HL-60 (cell line): ENCODE measurements around the gene GRAMD4.

Experiments used
- DNase-seq, 2 experiments: peaks; one replicate each; pipeline ENCODE4 v3.0.0-alpha.2; 2010 to 2020; ENCODE audit warnings: low read depth in 1 of 2, low spot score in 1 of 2
- H3K27ac ChIP-seq: fragments of 250-450 bp; sonication (Bioruptor Pico); replicated peaks from 2 replicates; pipeline ENCODE4 v1.5.1; 2020; ENCODE audit warnings: mild to moderate bottlenecking, moderate library complexity
- H3K27me3 ChIP-seq: fragments of 250-450 bp; sonication (Bioruptor Pico); 2 replicates; pipeline ENCODE4 v1.5.1; 2021; ENCODE audit warnings: mild to moderate bottlenecking, moderate library complexity; ENCODE audit not compliant: insufficient read depth, poor library complexity, severe bottlenecking
- H3K4me3 ChIP-seq: replicated peaks from 2 replicates; pipeline ENCODE4 v1.5.1; 2011; ENCODE audit warnings: mild to moderate bottlenecking, control low read depth, low read length; ENCODE audit not compliant: insufficient read depth
- CTCF ChIP-seq: IDR thresholded peaks from one replicate; pipeline ENCODE4 v1.5.1; 2011; ENCODE audit warnings: low read length, control low read depth, inconsistent platforms; ENCODE audit not compliant: insufficient read depth
- GABPA ChIP-seq: IDR thresholded peaks from 2 replicates; pipeline ENCODE4 v1.6.1; 2012; ENCODE audit warnings: low read depth
- POLR2AphosphoS5 ChIP-seq: IDR thresholded peaks from 2 replicates; pipeline ENCODE4 v1.6.1; 2012; ENCODE audit warnings: low read depth
- REST ChIP-seq: IDR thresholded peaks from 2 replicates; pipeline ENCODE4 v1.6.1; 2012; ENCODE audit warnings: low read depth; ENCODE audit not compliant: insufficient replicate concordance
- SPI1 ChIP-seq: IDR thresholded peaks from 2 replicates; pipeline ENCODE4 v1.6.1; 2012; ENCODE audit warnings: low read depth, mild to moderate bottlenecking, borderline replicate concordance
- long read RNA-seq: library from polyadenylated mRNA; unstranded; transcript quantifications from one replicate; pipeline ENCODE4 v2.0.0, GENCODE V29; 2020

Gene GRAMD4
- long read RNA-seq, full-length matches to known transcripts: 8 of 51 reads
- long read RNA-seq, partial matches to known transcripts: 5 of 51 reads
- long read RNA-seq, other reads (novel, unspliced or antisense): 38 of 51 reads

- Histone ChIP-seq H3K4me3 (peak within 1 kb of the TSS; percentile 69), H3K27me3 (no peaks in the 10 kb centered on the region), H3K27ac (peak within 1 kb of the TSS; percentile 99)
- no peak for TF ChIP-seq REST
- no peak for TF ChIP-seq GABPA
- TF ChIP-seq POLR2AphosphoS5: peak; percentile 50
- TF ChIP-seq SPI1: peak; percentile 26; the same call in 1 of the 2 replicates
- TF ChIP-seq CTCF: no peak
- DNase-seq: peak; percentile 65 to 71
These were observed at the start of gene GRAMD4 for GRCh38 chr22:46619830-46620501. Gene GRAMD4, plus strand, starts transcription at chr22:46620386. Its CDS starts 6,414 bp downstream, at chr22:46626800.

DNA sequence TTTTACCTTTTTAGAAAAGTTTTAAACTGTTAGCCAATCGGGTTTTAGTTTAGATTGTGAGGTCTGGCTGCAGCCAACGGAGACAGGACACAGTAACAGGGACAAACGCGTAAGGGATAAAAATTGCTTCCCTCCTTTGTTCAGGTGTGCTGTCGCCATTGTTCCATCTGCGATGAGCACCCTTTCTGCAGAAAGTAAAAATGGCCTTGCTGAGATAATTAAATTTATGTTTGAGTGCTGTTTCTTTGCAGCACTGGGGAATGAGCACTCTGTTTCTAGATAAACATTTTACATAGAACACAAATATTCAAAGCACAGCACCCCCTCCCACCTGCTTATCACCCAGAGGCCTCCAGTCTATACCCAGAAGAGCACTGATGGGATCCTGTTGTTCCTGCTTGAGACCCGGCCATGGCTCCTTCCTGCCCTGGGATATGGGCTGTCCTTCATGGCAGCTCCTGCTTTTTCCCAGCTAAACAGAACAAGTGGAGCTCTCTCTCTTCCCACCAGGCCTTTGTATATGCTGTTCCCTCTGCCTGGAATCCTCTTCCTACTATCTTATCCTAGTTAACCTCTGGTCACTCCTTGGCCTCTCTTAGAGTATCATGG is 48.4 kb upstream of the GRAMD4 start:
- TF ChIP-seq REST (no peak), POLR2AphosphoS5 (no peak), SPI1 (no peak), CTCF (no peak), GABPA (no peak)
- H3K27ac ChIP-seq: no peak overlapping the region
- H3K4me3 ChIP-seq: no peak overlapping the region
- H3K27me3 ChIP-seq: no peaks in the 10 kb centered on the region
- DNase-seq: no peak

GRCh38 chr22:46572911-46573780 is 47.0 kb upstream of the GRAMD4 start:
- H3K4me3 ChIP-seq: no peak overlapping the region
- H3K27ac ChIP-seq: peak overlapping the region; percentile 22; the same call in 1 of the 2 replicates
- no peak for DNase-seq

More at GRCh38 chr22:46572911-46573780, 47.0 kb upstream of the GRAMD4 start:
- TF ChIP-seq SPI1: no peak
- TF ChIP-seq POLR2AphosphoS5: no peak
- no peaks in the 10 kb centered on the region for H3K27me3 ChIP-seq
